ENCODE data around the gene PADI4.
"Not testable (repeated sequence)": the region's sequence is repeated elsewhere in the genome, so short reads cannot be mapped to it uniquely, and the experiment has no call there.

PADI4 gene

GRCh38 chr1:17338706-17339493, 30.9 kb downstream of the PADI4 start:
- no peak for TF ChIP-seq Cebpa-rat (IDR thresholded peaks at IDR 0.05)
- Histone ChIP-seq H4K20me1 (no peaks in the 10 kb centered on the region), H3K4me2 (no peak overlapping the region), H3K4me1 (peaks cover 0 to 14% (median 7%) of the 10 kb centered on the region in 10 experiments; a peak in 8 of 20 replicates), H3K4me3 (no peak overlapping the region), H3K9ac (no peak overlapping the region), H3K9me3 (replicated peaks in 1 of 11) (peaks cover 0 to 9% (median 0%) of the 10 kb centered on the region in 11 experiments; a peak in 4 of 22 replicates), H3K27me3 (no peaks in the 10 kb centered on the region), H3K27ac (no peak overlapping the region), H3K36me3 (no peaks in the 10 kb centered on the region)

- no peak overlapping the region for H3K27ac ChIP-seq
- H3K4me2 ChIP-seq: no peak overlapping the region
- peaks cover 0 to 14% (median 7%) of the 10 kb centered on the region in 10 experiments; a peak in 8 of 20 replicates for H3K4me1 ChIP-seq
- H3K27me3 ChIP-seq: no peaks in the 10 kb centered on the region
- peaks cover 0 to 14% (median 4%) of the 10 kb centered on the region in 11 experiments; a peak in 9 of 22 replicates for H3K9me3 ChIP-seq (replicated peaks in 1 of 11)
- TF ChIP-seq Cebpa-rat (IDR thresholded peaks at IDR 0.05): no peak
- no peaks in the 10 kb centered on the region for H3K36me3 ChIP-seq
- no peaks in the 10 kb centered on the region for H4K20me1 ChIP-seq
- no peak overlapping the region for H3K4me3 ChIP-seq
- H3K9ac ChIP-seq: no peak overlapping the region
These were observed 31.5 kb downstream of the PADI4 start for GRCh38 chr1:17339521-17339920.

GRCh38 chr1:17340358-17340757, 32.4 kb downstream of the PADI4 start:
- H4K20me1 ChIP-seq: no peaks in the 10 kb centered on the region
- TF ChIP-seq Cebpa-rat (IDR thresholded peaks at IDR 0.05): no peak
- H3K4me2 ChIP-seq: no peak overlapping the region
- H3K9me3 ChIP-seq (replicated peaks in 1 of 11): peaks cover 3 to 22% (median 10%) of the 10 kb centered on the region in 11 experiments; a peak in 18 of 22 replicates
- peaks cover 0 to 14% (median 7%) of the 10 kb centered on the region in 10 experiments; a peak in 8 of 20 replicates for H3K4me1 ChIP-seq
- H3K27ac ChIP-seq: no peak overlapping the region
- no peaks in the 10 kb centered on the region for H3K27me3 ChIP-seq
- H3K4me3 ChIP-seq: no peak overlapping the region
- H3K36me3 ChIP-seq: no peaks in the 10 kb centered on the region
- no peak overlapping the region for H3K9ac ChIP-seq

- Histone ChIP-seq H3K9ac (no peak overlapping the region), H3K4me1 (peaks cover 0 to 14% (median 7%) of the 10 kb centered on the region in 10 experiments; a peak in 7 of 20 replicates), H3K27ac (no peak overlapping the region), H3K36me3 (no peaks in the 10 kb centered on the region), H4K20me1 (no peaks in the 10 kb centered on the region), H3K27me3 (no peaks in the 10 kb centered on the region), H3K4me3 (no peak overlapping the region), H3K4me2 (peak overlapping the region in 6 of 11 experiments; percentile 6 to 45 (median 26); a peak in 7 of 22 replicates), H3K9me3 (replicated peaks in 1 of 11) (peaks cover 9 to 34% (median 17%) of the 10 kb centered on the region in 11 experiments; a peak in 21 of 22 replicates)
- no peak for TF ChIP-seq Cebpa-rat (IDR thresholded peaks at IDR 0.05)
These were observed 34.0 kb downstream of the PADI4 start for GRCh38 chr1:17342014-17342441.

DNA sequence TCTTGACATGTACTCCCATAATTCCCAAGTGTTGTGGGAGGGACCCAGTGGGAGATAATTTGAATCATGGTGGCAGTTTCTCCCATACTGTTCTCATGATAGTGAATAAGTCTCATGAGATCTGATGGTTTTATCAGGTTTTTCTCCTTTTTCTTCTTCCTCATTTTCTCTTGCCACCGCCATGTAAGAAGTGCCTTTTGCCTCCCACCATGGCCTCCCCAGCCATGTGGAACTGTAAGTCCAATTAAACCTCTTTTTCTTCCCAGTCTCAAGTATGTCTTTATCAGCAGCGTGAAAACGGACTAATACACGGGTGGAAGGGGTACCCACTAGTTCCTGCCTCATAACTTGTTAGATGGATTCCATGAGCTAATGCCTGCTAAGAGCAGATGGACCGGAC, 37.5 kb downstream of the PADI4 start:
- not testable (repeated sequence) for H3K9ac ChIP-seq, H3K36me3 ChIP-seq, H3K27me3 ChIP-seq, H3K4me2 ChIP-seq, H4K20me1 ChIP-seq, H3K27ac ChIP-seq, H3K4me3 ChIP-seq
- Histone ChIP-seq H3K4me1 (peaks cover 12 to 41% (median 34%) of the 10 kb centered on the region in 10 experiments), H3K9me3 (replicated peaks in 1 of 11) (peaks cover 9 to 34% (median 17%) of the 10 kb centered on the region in 11 experiments; a peak in 21 of 22 replicates)

DNA sequence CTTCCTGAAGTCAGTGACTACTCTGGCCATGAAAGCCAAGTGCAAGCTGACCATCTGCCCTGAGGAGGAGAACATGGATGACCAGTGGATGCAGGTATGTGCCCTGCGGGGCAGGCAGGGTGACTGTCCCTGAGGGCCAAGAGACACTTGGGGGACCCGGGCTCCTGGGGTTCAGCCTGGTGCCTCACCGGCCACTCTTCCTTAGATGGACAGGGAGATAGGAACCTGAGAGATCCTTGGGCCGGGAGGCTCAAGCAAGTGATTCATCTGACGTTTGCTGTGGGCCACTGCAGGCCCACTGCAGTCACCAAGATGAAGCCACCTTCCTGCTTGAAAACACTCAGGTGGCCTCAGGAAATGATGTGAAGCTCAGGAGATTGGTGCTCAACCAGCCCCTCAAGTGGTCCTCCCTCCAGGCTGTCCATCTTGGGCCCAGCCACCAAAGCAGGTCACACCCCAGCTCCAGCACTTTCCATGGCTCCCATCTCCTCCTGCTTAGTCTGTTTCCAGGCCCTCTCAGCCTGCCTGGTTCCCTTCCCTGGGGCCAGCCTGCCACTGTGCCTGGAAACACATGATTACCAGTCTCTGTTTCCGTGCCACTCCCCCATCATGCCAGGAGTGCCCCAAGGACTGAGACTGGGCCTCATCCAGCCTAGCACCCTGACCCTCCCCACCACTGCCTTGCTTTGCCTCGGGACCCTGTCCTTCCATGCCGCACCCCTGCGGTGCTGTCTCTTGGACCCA, 38.2 kb downstream of the PADI4 start:
- Histone ChIP-seq H3K9ac (no peak overlapping the region), H3K9me3 (replicated peaks in 1 of 11) (peaks cover 9 to 34% (median 17%) of the 10 kb centered on the region in 11 experiments; a peak in 21 of 22 replicates), H3K4me1 (peaks cover 12 to 48% (median 38%) of the 10 kb centered on the region in 10 experiments), H3K36me3 (no peaks in the 10 kb centered on the region), H3K27me3 (no peaks in the 10 kb centered on the region), H3K27ac (no peak overlapping the region), H4K20me1 (no peaks in the 10 kb centered on the region; a peak in 1 of 22 replicates), H3K4me3 (no peak overlapping the region), H3K4me2 (no peak overlapping the region)
- no peak for TF ChIP-seq Cebpa-rat (IDR thresholded peaks at IDR 0.05)

- no peak for TF ChIP-seq Cebpa-rat (IDR thresholded peaks at IDR 0.05)
- Histone ChIP-seq H3K4me2 (peak overlapping the region; percentile 14 to 77 (median 66); a peak in 21 of 22 replicates), H3K27me3 (no peaks in the 10 kb centered on the region), H3K4me3 (no peak overlapping the region), H3K36me3 (no peaks in the 10 kb centered on the region), H3K27ac (peak overlapping the region in 4 of 11 experiments; percentile 25 to 75 (median 50); a peak in 7 of 22 replicates), H3K4me1 (peaks cover 12 to 51% (median 39%) of the 10 kb centered on the region in 10 experiments), H3K9me3 (replicated peaks in 1 of 11) (peaks cover 9 to 34% (median 17%) of the 10 kb centered on the region in 11 experiments; a peak in 21 of 22 replicates), H3K9ac (peak overlapping the region in 1 of 11 experiments; percentile 60; a peak in 2 of 22 replicates), H4K20me1 (no peaks in the 10 kb centered on the region; a peak in 1 of 22 replicates)
These were observed 40.0 kb downstream of the PADI4 start for GRCh38 chr1:17347769-17348592.

DNA sequence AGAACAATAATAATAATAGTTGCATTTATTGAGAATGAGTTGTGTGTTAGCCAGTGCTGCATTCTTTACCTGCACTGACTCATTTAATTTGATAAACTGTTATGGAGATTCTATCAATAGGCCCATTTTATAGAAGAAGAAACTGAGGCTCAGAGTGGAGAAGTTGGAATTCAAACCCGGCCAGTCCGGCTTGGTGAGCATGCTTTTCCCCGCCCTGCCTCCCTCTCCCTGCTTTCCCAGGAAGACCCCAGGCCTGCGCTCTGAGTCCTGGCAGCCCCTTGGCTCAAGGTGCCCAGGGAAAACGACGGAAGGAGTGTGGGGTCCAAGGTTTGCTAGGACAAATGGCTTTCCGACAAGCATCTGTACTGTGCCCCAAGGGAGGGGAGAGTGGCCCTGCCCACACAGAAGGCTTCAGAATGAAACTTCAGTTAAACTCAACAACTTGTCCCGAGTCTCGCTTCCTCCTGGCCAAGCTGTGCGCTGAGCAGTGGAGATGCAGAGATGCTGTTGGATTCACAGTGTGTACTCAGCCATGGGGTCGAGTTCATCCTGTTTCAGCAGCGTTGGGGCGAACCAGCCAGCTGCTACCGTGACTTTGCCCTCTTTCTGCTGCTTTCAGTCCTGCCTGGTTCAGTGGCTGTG, 40.7 kb downstream of the PADI4 start:
- peak overlapping the region in 8 of 11 experiments; percentile 51 to 76 (median 66); a peak in 14 of 22 replicates for H3K27ac ChIP-seq
- H3K4me3 ChIP-seq: no peak overlapping the region
- no peak for TF ChIP-seq Cebpa-rat (IDR thresholded peaks at IDR 0.05)
- peak overlapping the region; percentile 53 to 77 (median 67) for H3K4me2 ChIP-seq
- H3K27me3 ChIP-seq: no peaks in the 10 kb centered on the region
- H3K9me3 ChIP-seq (replicated peaks in 1 of 11): peaks cover 9 to 27% (median 15%) of the 10 kb centered on the region in 11 experiments; a peak in 21 of 22 replicates
- H3K9ac ChIP-seq: peak overlapping the region in 7 of 11 experiments; percentile 10 to 68 (median 55); a peak in 10 of 22 replicates
- no peaks in the 10 kb centered on the region for H3K36me3 ChIP-seq
- no peaks in the 10 kb centered on the region; a peak in 1 of 22 replicates for H4K20me1 ChIP-seq
- peaks cover 12 to 51% (median 39%) of the 10 kb centered on the region in 10 experiments for H3K4me1 ChIP-seq
